Body of pancreas (tissue), 4 donors: ENCODE measurements around the gene ZMYND11. TPM values are rescaled to one million over a fixed set of nuclear protein-coding genes. Genes with fewer than 3 reads are reported as not detected.

Source experiments
- ATAC-seq: fragments of 150-250 bp; one replicate; pipeline ENCODE4 v1.9.1; 2016
- DNase-seq, 4 donors: peaks; one replicate each; pipeline ENCODE4 v3.0.0-alpha.2; 2019
- H3K27ac ChIP-seq, 4 donors: fragments of 200-600 bp; sonication (generic); 1 replicate in 3 of 4; 2 replicates in 1 of 4; pipeline versions ENCODE4 v1.5.1 to v1.6.1; 2016 to 2019; ENCODE audit warnings: mild to moderate bottlenecking in 1 of 4, mixed read lengths in 1 of 4, moderate library complexity in 1 of 4
- H3K27me3 ChIP-seq, 2 donors: fragments of 200-600 bp; sonication (generic); one replicate each; pipeline ENCODE4 v1.6.0; 2016; ENCODE audit warnings: mild to moderate bottlenecking in 1 of 2
- H3K36me3 ChIP-seq, 2 donors: fragments of 200-600 bp; sonication (generic); replicated peaks in 1 of 2; 2 replicates each; pipeline ENCODE4 v1.5.1; 2016; ENCODE audit warnings: low read depth in 2 of 2; ENCODE audit not compliant: insufficient read depth in 1 of 2
- H3K4me1 ChIP-seq: fragments of 200-600 bp; sonication (generic); one replicate; pipeline ENCODE4 v1.6.0; 2016
- H3K4me3 ChIP-seq, 2 donors: fragments of 200-600 bp; sonication (generic); 1 replicate in 1 of 2; 2 replicates in 1 of 2; pipeline ENCODE4 v1.5.1; 2016 to 2019
- H3K9me3 ChIP-seq, 3 donors: fragments of 200-600 bp; sonication (generic); 1 replicate in 2 of 3; 2 replicates in 1 of 3; pipeline ENCODE4 v1.5.1; 2016
- CTCF ChIP-seq, 7 experiments: fragments of 450-650 bp in 4 of 7; fragments of 200-600 bp in 3 of 7; sonication (generic) in 3 of 7; IDR thresholded peaks; one replicate each; pipeline ENCODE4 v1.5.1; 2016 to 2019; ENCODE audit warnings: antibody characterized with exemption in 7 of 7
- POLR2A ChIP-seq, 3 donors: fragments of 450-650 bp; IDR thresholded peaks; one replicate each; pipeline ENCODE4 v1.6.1; 2016; ENCODE audit warnings: antibody characterized with exemption in 3 of 3, mild to moderate bottlenecking in 2 of 3
- WGBS, 2 donors: methylation state at CpG; one replicate each; pipeline ENCODE4 v1.1.5; 2017; 5-methylcytosine and 5-hydroxymethylcytosine counted together
- intact Hi-C: fragments of 100-400 bp; cut with DNase I; formaldehyde crosslinking; loops from one replicate; pipeline ENCODE4 v1.15.1; 2023
- total RNA-seq, 2 donors: library from RNA; depleted of rRNA; stranded (reverse); fragments of >200 nt; gene quantifications; one replicate each; pipeline ENCODE4 v1.1.0, GENCODE V29; 2016

ZMYND11 gene
- total RNA-seq, 2 donors from 2014 or later, result 37.6 to 43.8 TPM

DNA sequence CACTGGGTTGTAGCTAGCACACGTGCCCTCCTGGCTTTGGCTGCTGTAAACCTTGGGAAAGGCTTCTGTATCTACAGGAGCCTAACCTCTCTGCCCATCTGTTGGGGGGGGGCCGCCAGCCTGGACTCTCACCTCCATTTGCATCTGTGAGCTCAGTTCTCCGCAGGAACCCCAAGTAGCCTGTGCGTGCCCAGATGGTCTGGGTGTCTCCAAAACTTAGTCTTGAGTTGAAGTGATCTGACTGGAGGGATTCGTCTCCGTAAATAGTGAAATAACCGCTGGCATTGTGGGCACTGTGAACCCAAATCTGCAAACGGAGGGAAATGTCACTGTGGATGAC is 147.9 kb downstream of the ZMYND11 start:
- Histone ChIP-seq H3K36me3 (peaks cover 0 to 6% of the 10 kb centered on the region in 2 donors), H3K4me1 (no peaks in the 10 kb centered on the region), H3K27ac (no peak overlapping the region), H3K9me3 (no peaks in the 10 kb centered on the region), H3K27me3 (no peaks in the 10 kb centered on the region), H3K4me3 (no peak overlapping the region)
- WGBS, 2 donors, result 91 to 95% methylated on average over 8 of the region's 8 CpGs
- ATAC-seq (no peak), DNase-seq (no peak)
- TF ChIP-seq CTCF (IDR thresholded peaks at IDR 0.05) (no peak), POLR2A (IDR thresholded peaks at IDR 0.05) (no peak)
- intact Hi-C loops, result no loop called here

DNA sequence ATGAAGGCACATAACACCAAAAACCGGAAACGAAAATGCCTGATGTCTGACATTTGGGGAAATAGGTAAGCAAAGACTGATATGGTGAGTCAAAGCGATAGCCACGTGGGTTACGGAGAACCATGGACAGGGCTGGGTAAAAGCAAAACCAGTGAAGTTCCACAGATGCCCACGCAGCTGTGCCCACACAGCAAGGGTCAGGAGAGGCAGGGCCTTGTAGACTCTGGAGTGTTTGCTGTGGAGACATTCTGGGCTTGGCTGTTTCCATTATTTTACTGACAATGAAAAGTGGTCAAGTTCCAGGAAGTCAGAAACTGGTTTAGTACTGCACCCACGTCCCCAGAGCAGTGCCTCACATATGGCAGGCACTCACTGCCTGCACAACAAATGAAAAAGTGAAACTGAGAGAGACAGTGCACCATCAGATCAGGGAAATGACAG is 148.7 kb downstream of the ZMYND11 start:
- intact Hi-C loops, result no loop called here
- peaks cover 0 to 5% of the 10 kb centered on the region in 2 donors for H3K36me3 ChIP-seq
- no peak for TF ChIP-seq CTCF (IDR thresholded peaks at IDR 0.05)
- TF ChIP-seq POLR2A (IDR thresholded peaks at IDR 0.05), result no peak
- H3K27ac ChIP-seq, result no peak overlapping the region
- H3K4me1 ChIP-seq, result no peaks in the 10 kb centered on the region
- WGBS, 2 donors, result 90 to 94% methylated on average over 7 of the region's 7 CpGs
- H3K9me3 ChIP-seq, result no peaks in the 10 kb centered on the region
- DNase-seq (no peak), ATAC-seq (no peak)
- no peaks in the 10 kb centered on the region for H3K27me3 ChIP-seq
- H3K4me3 ChIP-seq, result no peak overlapping the region

- peaks cover 0 to 4% of the 10 kb centered on the region in 2 donors for H3K36me3 ChIP-seq
- H3K4me3 ChIP-seq, result no peak overlapping the region
- DNase-seq, result no peak
- no peaks in the 10 kb centered on the region for H3K4me1 ChIP-seq
- H3K27ac ChIP-seq, result no peak overlapping the region
- H3K27me3 ChIP-seq, result no peaks in the 10 kb centered on the region
- intact Hi-C loops, result no loop called here
- 77% methylated on average over 13 to 15 of the region's 15 CpGs for WGBS, 2 donors
- no peak for TF ChIP-seq POLR2A (IDR thresholded peaks at IDR 0.05)
- TF ChIP-seq CTCF (IDR thresholded peaks at IDR 0.05), result no peak
- no peaks in the 10 kb centered on the region for H3K9me3 ChIP-seq
- no peak for ATAC-seq
These were observed 150.0 kb downstream of the ZMYND11 start for GRCh38 chr10:285216-285615.

DNA sequence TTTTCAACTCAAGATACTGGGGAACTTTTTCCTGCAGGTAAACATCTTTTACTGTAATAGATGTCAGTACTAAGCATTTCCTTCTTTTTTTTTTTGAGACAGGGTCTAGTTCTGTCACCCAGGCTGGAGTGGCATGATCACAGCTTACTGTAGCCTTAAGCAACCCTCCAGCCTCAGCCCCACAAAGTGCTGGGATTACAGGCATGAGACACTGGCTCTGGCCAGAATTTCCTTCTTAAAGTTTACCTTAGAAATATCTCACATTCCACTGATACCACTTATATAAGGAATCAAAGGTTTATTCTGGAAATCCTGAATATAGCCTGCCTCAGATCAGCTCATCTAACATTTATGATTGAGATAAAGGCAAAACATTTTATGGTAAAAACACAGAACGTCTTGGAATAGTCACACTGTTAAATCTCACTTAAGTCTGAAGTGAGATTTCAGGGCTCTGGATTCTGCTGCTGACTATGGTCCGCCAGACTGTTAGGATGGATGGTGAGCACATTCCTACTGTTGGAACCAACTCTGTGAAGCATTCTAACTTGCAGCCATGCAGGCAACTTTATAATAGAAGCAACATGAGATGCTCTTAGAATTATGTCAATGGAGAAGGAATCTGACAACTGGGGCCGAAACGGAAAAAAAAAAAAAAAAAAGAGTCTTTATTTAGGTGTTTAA is 151.9 kb downstream of the ZMYND11 start:
- Histone ChIP-seq H3K4me3 (no peak overlapping the region), H3K4me1 (no peaks in the 10 kb centered on the region), H3K9me3 (no peaks in the 10 kb centered on the region), H3K27ac (no peak overlapping the region), H3K36me3 (peaks cover 0 to 4% of the 10 kb centered on the region in 2 donors), H3K27me3 (no peaks in the 10 kb centered on the region)
- intact Hi-C loops, result no loop called here
- ATAC-seq, result no peak
- TF ChIP-seq CTCF (IDR thresholded peaks at IDR 0.05), result no peak
- TF ChIP-seq POLR2A (IDR thresholded peaks at IDR 0.05), result no peak
- DNase-seq, result no peak
- WGBS, 2 donors, result 78 to 80% methylated on average over 4 of the region's 4 CpGs

- intact Hi-C loops, result no loop called here
- H3K9me3 ChIP-seq, result no peaks in the 10 kb centered on the region
- ATAC-seq (no peak), DNase-seq (no peak)
- H3K27ac ChIP-seq, result no peak overlapping the region
- TF ChIP-seq POLR2A (IDR thresholded peaks at IDR 0.05), result no peak
- TF ChIP-seq CTCF (IDR thresholded peaks at IDR 0.05), result no peak
- H3K36me3 ChIP-seq, result peaks cover 0 to 1% of the 10 kb centered on the region in 2 donors
- H3K4me1 ChIP-seq, result no peaks in the 10 kb centered on the region
- H3K27me3 ChIP-seq, result no peaks in the 10 kb centered on the region
- no peak overlapping the region for H3K4me3 ChIP-seq
- 95 to 98% methylated on average over 4 of the region's 4 CpGs for WGBS, 2 donors
These were observed 152.6 kb downstream of the ZMYND11 start for GRCh38 chr10:287814-288213.
